Measurements from ENCODE around the gene SMCP.

SMCP gene

GRCh38 chr1:152932170-152932811, 54.2 kb downstream of the SMCP start:
- TF ChIP-seq, protein P1, sequence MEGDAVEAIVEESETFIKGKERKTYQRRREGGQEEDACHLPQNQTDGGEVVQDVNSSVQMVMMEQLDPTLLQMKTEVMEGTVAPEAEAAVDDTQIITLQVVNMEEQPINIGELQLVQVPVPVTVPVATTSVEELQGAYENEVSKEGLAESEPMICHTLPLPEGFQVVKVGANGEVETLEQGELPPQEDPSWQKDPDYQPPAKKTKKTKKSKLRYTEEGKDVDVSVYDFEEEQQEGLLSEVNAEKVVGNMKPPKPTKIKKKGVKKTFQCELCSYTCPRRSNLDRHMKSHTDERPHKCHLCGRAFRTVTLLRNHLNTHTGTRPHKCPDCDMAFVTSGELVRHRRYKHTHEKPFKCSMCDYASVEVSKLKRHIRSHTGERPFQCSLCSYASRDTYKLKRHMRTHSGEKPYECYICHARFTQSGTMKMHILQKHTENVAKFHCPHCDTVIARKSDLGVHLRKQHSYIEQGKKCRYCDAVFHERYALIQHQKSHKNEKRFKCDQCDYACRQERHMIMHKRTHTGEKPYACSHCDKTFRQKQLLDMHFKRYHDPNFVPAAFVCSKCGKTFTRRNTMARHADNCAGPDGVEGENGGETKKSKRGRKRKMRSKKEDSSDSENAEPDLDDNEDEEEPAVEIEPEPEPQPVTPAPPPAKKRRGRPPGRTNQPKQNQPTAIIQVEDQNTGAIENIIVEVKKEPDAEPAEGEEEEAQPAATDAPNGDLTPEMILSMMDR (IDR thresholded peaks at IDR 0.05; ENCODE audit: low read depth, low read length), result no peak
- H3K27ac ChIP-seq, result no peak overlapping the region
- no peaks in the 10 kb centered on the region for H3K27me3 ChIP-seq (ENCODE audit: insufficient read depth, low read depth, severe bottlenecking)
- no peak for DNase-seq
- no peaks in the 10 kb centered on the region for H3K9me3 ChIP-seq (ENCODE audit: severe bottlenecking)
- H3K4me3 ChIP-seq (ENCODE audit: low read depth, low read length), result no peak overlapping the region
- no peaks in the 10 kb centered on the region for H3K36me3 ChIP-seq

GRCh38 chr1:152933196-152933595, 55.1 kb downstream of the SMCP start:
- no peak for DNase-seq
- TF ChIP-seq, protein P1 (IDR thresholded peaks at IDR 0.05; ENCODE audit: low read depth, low read length), result no peak
- Histone ChIP-seq H3K36me3 (no peaks in the 10 kb centered on the region), H3K4me3 (ENCODE audit: low read depth, low read length) (no peak overlapping the region), H3K27me3 (ENCODE audit: insufficient read depth, low read depth, severe bottlenecking) (no peaks in the 10 kb centered on the region), H3K9me3 (ENCODE audit: severe bottlenecking) (no peaks in the 10 kb centered on the region), H3K27ac (no peak overlapping the region)
